SKM-1 treated with dmso at 0.1 percent for 144 hours (cell line): ENCODE results near the gene CUBN.

Experiments used
- DNase-seq: peaks from one replicate; lab custom pipeline; 2025; ENCODE audit not compliant: unreplicated experiment; lab: John Stamatoyannopoulos, UW

Gene CUBN

GRCh38 chr10:16929069-16929468 lies 200.5 kb downstream of the CUBN start:
- DNase-seq: no peak

- no peak for DNase-seq
These were observed 202.1 kb downstream of the CUBN start for GRCh38 chr10:16927546-16927945.

GRCh38 chr10:16923726-16924125 lies 205.9 kb downstream of the CUBN start:
- no peak for DNase-seq

GRCh38 chr10:16923309-16923708 lies 206.3 kb downstream of the CUBN start:
- no peak for DNase-seq

GRCh38 chr10:16919121-16919982 lies 210.3 kb downstream of the CUBN start:
- no peak for DNase-seq

GRCh38 chr10:16916496-16916895 lies 213.1 kb downstream of the CUBN start:
- no peak for DNase-seq

- DNase-seq: no peak
These were observed 214.3 kb downstream of the CUBN start for GRCh38 chr10:16915300-16915699.

- no peak for DNase-seq
These were observed 216.3 kb downstream of the CUBN start for GRCh38 chr10:16913266-16913665.

- DNase-seq: no peak
These were observed 218.8 kb downstream of the CUBN start for GRCh38 chr10:16910793-16911164.

GRCh38 chr10:16909961-16910792 lies 219.4 kb downstream of the CUBN start:
- no peak for DNase-seq

GRCh38 chr10:16909271-16909767 lies 220.3 kb downstream of the CUBN start:
- DNase-seq: no peak

- no peak for DNase-seq
These were observed 221.9 kb downstream of the CUBN start for GRCh38 chr10:16907687-16908086.

GRCh38 chr10:16905320-16905719 lies 224.3 kb downstream of the CUBN start:
- DNase-seq: no peak

- peak; percentile 42 for DNase-seq
These were observed 225.0 kb downstream of the CUBN start for GRCh38 chr10:16904639-16905061.

- DNase-seq: no peak
These were observed 225.6 kb downstream of the CUBN start for GRCh38 chr10:16904049-16904448.

GRCh38 chr10:16902606-16903005 lies 227.0 kb downstream of the CUBN start:
- no peak for DNase-seq

- no peak for DNase-seq
These were observed 228.5 kb downstream of the CUBN start for GRCh38 chr10:16901106-16901505.

- no peak for DNase-seq
These were observed 232.6 kb downstream of the CUBN start for GRCh38 chr10:16896993-16897392.

GRCh38 chr10:16894821-16895220 lies 234.8 kb downstream of the CUBN start:
- DNase-seq: no peak

- no peak for DNase-seq
These were observed 235.9 kb downstream of the CUBN start for GRCh38 chr10:16893664-16894063.

- no peak for DNase-seq
These were observed 238.0 kb downstream of the CUBN start for GRCh38 chr10:16891375-16892313.
